ENCODE results near the gene CX3CL1. TPM values are rescaled to one million over a fixed set of nuclear protein-coding genes. Genes with fewer than 3 reads are reported as not detected.

CX3CL1 gene
- total and polyA plus RNA-seq, 2 donors (not counting 3 experiments of a cell fraction or from before 2014, with no cell fraction given), result 2.0 to 2.3 TPM

GRCh38 chr16:57383276-57384247, 11.3 kb downstream of the CX3CL1 start:
- Histone ChIP-seq H3K27ac (ENCODE audit: insufficient read depth, low read depth, low read length) (no peak overlapping the region), H3K4me3 (replicated peaks in 1 of 3; ENCODE audit: insufficient read depth in 1 of 3, low read depth in 1 of 3, low read length in 3 of 3) (no peak overlapping the region), H3K36me3 (ENCODE audit: control insufficient read depth in 2 of 2, extremely low read depth in 1 of 2, insufficient read depth in 2 of 2, low read length in 2 of 2) (no peaks in the 10 kb centered on the region), H3K9me1 (replicated peaks; ENCODE audit: control insufficient read depth, extremely low read depth, insufficient read depth, low read length) (no peaks in the 10 kb centered on the region), H3K9me3 (replicated peaks; ENCODE audit: control insufficient read depth, insufficient read depth, low read length) (no peaks in the 10 kb centered on the region), H3K9ac (replicated peaks; ENCODE audit: extremely low read depth, insufficient read depth, low read length) (no peak overlapping the region), H4K20me1 (replicated peaks; ENCODE audit: control insufficient read depth, extremely low read depth, insufficient read depth, low read length) (no peaks in the 10 kb centered on the region), H3K4me2 (ENCODE audit: insufficient read depth, low read length) (no peak overlapping the region), H3K4me1 (ENCODE audit: control insufficient read depth, extremely low read depth, insufficient read depth, low read length) (peaks cover 18% of the 10 kb centered on the region), H2AFZ (ENCODE audit: low read depth, low read length) (no peak overlapping the region), H3K79me2 (ENCODE audit: control insufficient read depth, insufficient read depth, low read length) (no peaks in the 10 kb centered on the region), H3K27me3 (ENCODE audit: control insufficient read depth in 2 of 2, insufficient read depth in 2 of 2, low read length in 2 of 2) (no peaks in the 10 kb centered on the region)
- POLR2A ChIA-PET, result no interaction called here
- FAIRE-seq, result no peak
- BruUV-seq (replicated peaks), result no TSS peak
- no peak for DNase-seq (ENCODE audit: low read depth, low spot score)
- dilution Hi-C loops (cut with MboI; ENCODE audit: extremely low pct_ligation_motif_present, low sequenced_read_pairs) (no loop called here), intact Hi-C loops (cut with micrococcal nuclease) (no loop called here)
- CTCF ChIA-PET, result no interaction called here
- no peak for TF ChIP-seq CTCF (IDR thresholded peaks at IDR 0.05; ENCODE audit: extremely low read depth in 1 of 2, insufficient read depth in 1 of 2, low read depth in 1 of 2, low read length in 2 of 2)
- TF ChIP-seq MYC (IDR thresholded peaks at IDR 0.05; ENCODE audit: low read depth, low read length), result no peak
- no peak for TF ChIP-seq POLR2AphosphoS5 (IDR thresholded peaks at IDR 0.05; ENCODE audit: insufficient read depth, low read depth, low read length)
- TF ChIP-seq, protein P1, sequence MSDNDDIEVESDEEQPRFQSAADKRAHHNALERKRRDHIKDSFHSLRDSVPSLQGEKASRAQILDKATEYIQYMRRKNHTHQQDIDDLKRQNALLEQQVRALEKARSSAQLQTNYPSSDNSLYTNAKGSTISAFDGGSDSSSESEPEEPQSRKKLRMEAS (IDR thresholded peaks at IDR 0.05; ENCODE audit: insufficient read depth, insufficient read length), result no peak
- TF ChIP-seq GATA2 (IDR thresholded peaks at IDR 0.05; ENCODE audit: insufficient read depth, insufficient read length, low read depth, low read length), result no peak
- no peak for TF ChIP-seq POLR2A (IDR thresholded peaks at IDR 0.05; ENCODE audit: low read depth, low read length)
- no peak for TF ChIP-seq JUN (IDR thresholded peaks at IDR 0.05; ENCODE audit: borderline replicate concordance, insufficient read depth, insufficient read length, low read depth)
- no peak for TF ChIP-seq FOS (IDR thresholded peaks at IDR 0.05; ENCODE audit: borderline replicate concordance, insufficient read depth, low read length)
- TF ChIP-seq EZH2 (IDR thresholded peaks at IDR 0.05; ENCODE audit: borderline replicate concordance, low read depth, low read length, severe bottlenecking), result no peak

Measured in endothelial cell of umbilical vein (primary cell).